IPS-15b (cell line): ENCODE data around the gene KIF23.

Source experiments
- H3K27me3 ChIP-seq: one replicate; pipeline ENCODE4 v1.6.1; 2013; ENCODE audit warnings: low read length; ENCODE audit not compliant: control insufficient read depth, insufficient read depth
- H3K36me3 ChIP-seq: one replicate; pipeline ENCODE4 v1.6.1; 2013; ENCODE audit warnings: low read length; ENCODE audit not compliant: control insufficient read depth, insufficient read depth
- H3K4me1 ChIP-seq: one replicate; pipeline ENCODE4 v1.6.1; 2013; ENCODE audit warnings: mild to moderate bottlenecking, low read length; ENCODE audit not compliant: control insufficient read depth, insufficient read depth
- H3K4me3 ChIP-seq: one replicate; pipeline ENCODE4 v1.5.1; 2013; ENCODE audit warnings: low read depth, low read length
- H3K9ac ChIP-seq: one replicate; pipeline ENCODE4 v1.6.1; 2013; ENCODE audit warnings: low read depth, mild to moderate bottlenecking, low read length
- H3K9me3 ChIP-seq: one replicate; pipeline ENCODE4 v1.6.1; 2013; ENCODE audit warnings: mild to moderate bottlenecking, low read length; ENCODE audit not compliant: control insufficient read depth, insufficient read depth

KIF23 gene

DNA sequence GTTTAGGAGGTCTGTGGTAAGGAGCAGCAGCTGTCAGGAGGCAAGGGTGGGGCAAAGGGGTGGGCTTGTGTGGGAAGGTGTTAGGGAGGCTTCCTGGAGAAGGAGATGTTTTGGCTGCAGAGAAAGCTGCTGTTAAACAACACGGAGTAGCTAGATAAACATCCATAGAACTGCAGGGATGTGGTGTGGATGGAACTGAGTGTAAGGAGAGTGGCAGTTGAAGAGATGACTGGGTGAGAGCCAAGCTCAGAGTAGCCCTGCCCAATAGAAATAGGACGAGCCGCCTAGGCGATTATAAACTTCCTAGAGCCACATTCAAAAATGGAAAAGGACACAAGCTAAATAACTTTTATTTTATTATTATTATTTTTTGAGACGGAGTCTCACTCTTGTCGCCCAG lies 58.4 kb downstream of the KIF23 start:
- H3K4me3 ChIP-seq: no peak overlapping the region
- H3K27me3 ChIP-seq: no peaks in the 10 kb centered on the region
- H3K36me3 ChIP-seq: no peaks in the 10 kb centered on the region
- no peaks in the 10 kb centered on the region for H3K4me1 ChIP-seq
- no peaks in the 10 kb centered on the region for H3K9me3 ChIP-seq
- H3K9ac ChIP-seq: no peak overlapping the region

- H3K9me3 ChIP-seq: no peaks in the 10 kb centered on the region
- H3K4me3 ChIP-seq: no peak overlapping the region
- no peaks in the 10 kb centered on the region for H3K27me3 ChIP-seq
- H3K4me1 ChIP-seq: no peaks in the 10 kb centered on the region
- H3K9ac ChIP-seq: no peak overlapping the region
- H3K36me3 ChIP-seq: no peaks in the 10 kb centered on the region
Observed at GRCh38 chr15:69474291-69474690, 60.1 kb downstream of the KIF23 start.

- Histone ChIP-seq H3K27me3 (no peaks in the 10 kb centered on the region), H3K36me3 (no peaks in the 10 kb centered on the region), H3K9me3 (no peaks in the 10 kb centered on the region), H3K9ac (no peak overlapping the region), H3K4me3 (no peak overlapping the region), H3K4me1 (no peaks in the 10 kb centered on the region)
Observed at GRCh38 chr15:69474846-69475455, 60.8 kb downstream of the KIF23 start.

GRCh38 chr15:69475769-69476358 lies 61.7 kb downstream of the KIF23 start:
- Histone ChIP-seq H3K4me3 (no peak overlapping the region), H3K27me3 (no peaks in the 10 kb centered on the region), H3K36me3 (no peaks in the 10 kb centered on the region), H3K9me3 (no peaks in the 10 kb centered on the region), H3K4me1 (no peaks in the 10 kb centered on the region), H3K9ac (no peak overlapping the region)

DNA sequence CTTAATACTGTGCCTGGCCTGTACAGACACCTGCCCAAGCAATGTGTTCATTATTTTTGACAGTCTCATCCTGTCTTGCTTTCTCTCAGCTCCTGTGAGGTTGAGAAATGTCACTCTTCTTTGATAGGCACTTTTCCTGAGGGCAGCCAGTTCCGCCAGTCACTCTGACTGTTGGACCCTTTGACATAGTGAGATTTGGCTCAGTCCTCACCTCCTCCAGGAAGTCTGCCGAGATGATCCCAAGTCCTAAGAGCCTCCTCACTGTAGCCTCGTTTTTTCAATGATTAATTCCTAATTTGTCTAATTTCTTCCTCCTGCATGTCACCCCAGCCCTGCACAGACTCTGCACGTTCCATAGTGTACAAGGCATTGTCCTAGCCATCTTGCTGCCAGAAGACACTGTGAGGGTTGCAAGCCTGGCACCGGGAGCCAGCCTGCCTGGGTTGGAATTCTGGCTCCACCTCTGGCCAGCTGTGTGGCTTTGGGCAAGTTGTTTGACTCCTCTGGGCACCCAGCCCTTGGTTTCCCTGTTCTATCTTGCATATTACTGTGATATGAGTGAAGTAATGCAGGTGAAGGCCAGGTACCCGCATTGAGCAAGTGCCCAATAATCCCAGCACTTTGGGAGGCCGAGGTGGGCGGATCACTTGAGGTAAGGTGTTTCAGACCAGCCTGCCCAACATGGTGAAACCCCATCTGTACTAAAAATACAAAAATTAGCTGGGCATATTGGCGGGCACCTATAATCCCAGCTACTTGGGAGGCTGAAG lies 62.7 kb downstream of the KIF23 start:
- Histone ChIP-seq H3K36me3 (no peaks in the 10 kb centered on the region), H3K4me1 (no peaks in the 10 kb centered on the region)

DNA sequence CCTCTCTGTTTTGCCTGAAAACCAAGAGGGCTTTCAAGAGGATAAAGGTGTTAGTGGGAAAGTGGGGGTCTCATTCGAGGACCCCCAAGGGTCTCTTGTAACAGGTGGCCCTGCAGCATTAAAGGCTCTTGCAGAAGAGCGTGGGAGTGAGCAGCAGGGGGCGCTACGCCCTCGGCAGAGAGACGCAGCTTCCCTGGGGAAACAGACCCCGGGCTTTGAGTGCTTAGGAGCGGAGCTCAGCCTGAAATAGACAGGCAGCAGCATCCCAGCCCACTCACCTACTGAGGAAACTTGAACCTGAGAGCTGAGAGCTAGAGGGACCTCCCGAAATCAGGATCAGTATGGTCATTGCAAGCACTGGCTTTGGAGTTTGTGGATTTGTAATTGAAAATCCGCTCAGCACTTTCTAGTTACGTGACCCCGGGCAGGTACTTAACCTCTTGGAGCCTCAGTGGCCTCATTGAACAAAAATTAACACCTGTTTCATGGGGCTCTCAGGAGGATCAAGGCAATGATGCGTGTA lies 64.2 kb downstream of the KIF23 start:
- Histone ChIP-seq H3K36me3 (no peaks in the 10 kb centered on the region), H3K27me3 (no peaks in the 10 kb centered on the region), H3K4me1 (no peaks in the 10 kb centered on the region), H3K9me3 (no peaks in the 10 kb centered on the region), H3K9ac (no peak overlapping the region), H3K4me3 (no peak overlapping the region)

More for the DNA sequence above, 62.7 kb downstream of the KIF23 start:
- H3K9me3 ChIP-seq: no peaks in the 10 kb centered on the region
- no peak overlapping the region for H3K9ac ChIP-seq
- H3K27me3 ChIP-seq: no peaks in the 10 kb centered on the region
- no peak overlapping the region for H3K4me3 ChIP-seq

DNA sequence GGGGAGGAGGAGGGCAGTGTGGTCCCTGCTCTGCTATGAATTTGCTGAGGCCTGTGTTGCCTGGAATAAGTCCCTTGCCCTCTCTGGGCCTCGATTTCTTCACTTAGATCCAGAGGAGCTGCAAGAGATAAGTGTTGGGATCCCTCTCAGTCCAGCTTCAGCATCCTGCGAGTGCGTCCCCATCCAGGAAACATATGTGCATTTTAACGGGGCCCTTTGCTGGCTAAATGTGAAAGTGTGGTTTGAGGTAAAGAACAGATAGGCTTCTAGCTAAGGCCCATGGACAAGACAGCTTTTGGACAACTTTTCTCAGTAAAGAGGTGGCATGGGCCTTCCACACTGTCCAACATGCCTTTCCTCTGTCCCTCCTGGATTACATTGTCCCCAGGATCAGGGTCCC lies 64.9 kb downstream of the KIF23 start:
- H3K9ac ChIP-seq: no peak overlapping the region
- no peaks in the 10 kb centered on the region for H3K27me3 ChIP-seq
- no peak overlapping the region for H3K4me3 ChIP-seq
- no peaks in the 10 kb centered on the region for H3K36me3 ChIP-seq
- H3K9me3 ChIP-seq: no peaks in the 10 kb centered on the region
- no peaks in the 10 kb centered on the region for H3K4me1 ChIP-seq

DNA sequence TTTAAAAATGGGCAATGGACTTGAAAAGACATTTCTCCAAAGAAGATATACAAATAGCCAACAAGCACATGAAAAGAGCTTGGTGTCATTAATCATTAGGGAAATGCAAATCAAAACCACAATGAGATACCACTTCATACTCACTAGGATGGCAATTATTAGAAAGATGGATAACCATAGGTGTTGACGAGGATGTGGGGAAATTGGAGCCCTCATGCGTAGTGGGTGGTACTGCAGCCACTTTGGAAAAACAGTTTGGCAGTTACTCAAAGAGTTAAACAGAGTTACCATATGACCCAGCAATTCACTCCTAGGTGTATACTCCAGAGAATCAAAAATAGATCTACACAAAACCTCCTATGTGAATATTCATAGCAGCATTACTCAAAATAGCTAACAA lies 65.8 kb downstream of the KIF23 start:
- Histone ChIP-seq H3K36me3 (no peaks in the 10 kb centered on the region), H3K4me1 (no peaks in the 10 kb centered on the region), H3K9me3 (no peaks in the 10 kb centered on the region), H3K27me3 (no peaks in the 10 kb centered on the region), H3K9ac (no peak overlapping the region), H3K4me3 (no peak overlapping the region)

GRCh38 chr15:69480932-69481331 lies 66.8 kb downstream of the KIF23 start:
- H3K36me3 ChIP-seq: no peaks in the 10 kb centered on the region
- no peak overlapping the region for H3K4me3 ChIP-seq
- no peak overlapping the region for H3K9ac ChIP-seq
- no peaks in the 10 kb centered on the region for H3K4me1 ChIP-seq
- no peaks in the 10 kb centered on the region for H3K9me3 ChIP-seq
- no peaks in the 10 kb centered on the region for H3K27me3 ChIP-seq

GRCh38 chr15:69482686-69483256 lies 68.6 kb downstream of the KIF23 start:
- Histone ChIP-seq H3K9me3 (no peaks in the 10 kb centered on the region), H3K27me3 (no peaks in the 10 kb centered on the region), H3K4me1 (no peaks in the 10 kb centered on the region), H3K9ac (no peak overlapping the region), H3K36me3 (no peaks in the 10 kb centered on the region), H3K4me3 (no peak overlapping the region)

GRCh38 chr15:69484837-69485236 lies 70.7 kb downstream of the KIF23 start:
- H3K4me1 ChIP-seq: no peaks in the 10 kb centered on the region
- H3K4me3 ChIP-seq: no peak overlapping the region
- no peaks in the 10 kb centered on the region for H3K27me3 ChIP-seq
- no peak overlapping the region for H3K9ac ChIP-seq
- H3K9me3 ChIP-seq: no peaks in the 10 kb centered on the region
- H3K36me3 ChIP-seq: no peaks in the 10 kb centered on the region
